PC-9 (cell line): ENCODE results near the gene MMP24OS.

Experiments used
- EZH2 ChIP-seq: fragments of 200-600 bp; sonication (generic); IDR thresholded peaks from 2 replicates; pipeline ENCODE4 v1.8.0; 2017; ENCODE audit warnings: antibody characterized with exemption, low read depth
- TF ChIP-seq, protein P1 (sequence below): fragments of 200-600 bp; sonication (generic); conservative IDR thresholded peaks from 2 replicates; pipeline ENCODE4 v1.6.1; 2017; ENCODE audit warnings: mixed run types, antibody characterized with exemption, mild to moderate bottlenecking, moderate library complexity

DNA sequence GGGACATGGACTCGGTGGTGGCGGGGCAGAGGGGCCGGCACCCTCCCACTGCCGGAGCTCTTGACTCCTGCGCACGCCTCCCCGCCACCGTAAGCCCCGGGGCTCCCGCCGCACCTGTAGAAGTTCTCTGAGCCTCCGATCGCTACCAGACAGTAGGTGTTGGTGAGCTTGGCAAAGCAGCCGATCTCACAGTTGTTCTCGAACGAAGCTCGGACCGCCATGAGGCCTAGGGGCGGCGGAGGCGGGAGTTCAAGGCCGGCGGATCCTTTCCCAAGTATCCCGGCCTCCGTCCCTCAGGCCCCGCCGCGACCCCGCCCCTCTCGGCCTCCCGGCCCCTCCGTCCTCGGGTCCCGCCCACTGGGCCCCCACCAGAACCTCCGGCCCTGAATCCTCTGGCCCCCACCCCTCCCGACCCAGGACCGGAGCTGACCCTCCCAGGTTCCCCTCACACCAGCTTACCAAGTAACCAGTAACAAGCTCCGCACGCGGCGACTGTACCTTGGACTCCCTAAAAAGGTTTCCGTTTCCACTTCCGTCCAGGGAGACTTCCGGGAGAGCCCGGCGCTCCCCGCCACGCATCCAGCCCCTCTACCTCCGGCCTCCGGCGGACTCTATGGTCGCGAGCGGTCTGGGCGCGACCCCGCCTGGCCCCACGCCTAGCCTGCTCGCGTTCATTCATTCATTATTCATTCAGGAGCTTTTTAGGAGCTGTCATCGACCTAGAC lies 6.5 kb upstream of the MMP24OS start, which contains the start of gene EIF6:
- TF ChIP-seq, protein P1, sequence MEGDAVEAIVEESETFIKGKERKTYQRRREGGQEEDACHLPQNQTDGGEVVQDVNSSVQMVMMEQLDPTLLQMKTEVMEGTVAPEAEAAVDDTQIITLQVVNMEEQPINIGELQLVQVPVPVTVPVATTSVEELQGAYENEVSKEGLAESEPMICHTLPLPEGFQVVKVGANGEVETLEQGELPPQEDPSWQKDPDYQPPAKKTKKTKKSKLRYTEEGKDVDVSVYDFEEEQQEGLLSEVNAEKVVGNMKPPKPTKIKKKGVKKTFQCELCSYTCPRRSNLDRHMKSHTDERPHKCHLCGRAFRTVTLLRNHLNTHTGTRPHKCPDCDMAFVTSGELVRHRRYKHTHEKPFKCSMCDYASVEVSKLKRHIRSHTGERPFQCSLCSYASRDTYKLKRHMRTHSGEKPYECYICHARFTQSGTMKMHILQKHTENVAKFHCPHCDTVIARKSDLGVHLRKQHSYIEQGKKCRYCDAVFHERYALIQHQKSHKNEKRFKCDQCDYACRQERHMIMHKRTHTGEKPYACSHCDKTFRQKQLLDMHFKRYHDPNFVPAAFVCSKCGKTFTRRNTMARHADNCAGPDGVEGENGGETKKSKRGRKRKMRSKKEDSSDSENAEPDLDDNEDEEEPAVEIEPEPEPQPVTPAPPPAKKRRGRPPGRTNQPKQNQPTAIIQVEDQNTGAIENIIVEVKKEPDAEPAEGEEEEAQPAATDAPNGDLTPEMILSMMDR: no peak
- no peak for TF ChIP-seq EZH2
